ENCODE measurements around the gene TMPRSS4. TPM values are rescaled to one million over a fixed set of nuclear protein-coding genes. Genes with fewer than 3 reads are reported as not detected.

The TMPRSS4 gene
- total RNA-seq, 2 donors from 2014 or later = 6.5 TPM; not detected in 1

- no peaks in the 10 kb centered on the region for H3K9me3 ChIP-seq
- no peak overlapping the region for H3K4me3 ChIP-seq
- no peaks in the 10 kb centered on the region for H3K36me3 ChIP-seq (replicated peaks in 1 of 2; ENCODE audit: insufficient read depth in 1 of 2, low read depth in 2 of 2)
- DNase-seq (no peak), ATAC-seq (no peak)
- intact Hi-C loops (cut with DNase I) = no loop called here
- H3K27me3 ChIP-seq = no peaks in the 10 kb centered on the region
- 37 to 67% methylated on average over 3 to 4 of the region's 4 CpGs for WGBS, 2 donors
- TF ChIP-seq CTCF (IDR thresholded peaks at IDR 0.05) = no peak
- no peak for TF ChIP-seq POLR2A (IDR thresholded peaks at IDR 0.05)
- no peak overlapping the region for H3K27ac ChIP-seq
- no peaks in the 10 kb centered on the region for H3K4me1 ChIP-seq
Measured at GRCh38 chr11:118047749-118048148, 29.1 kb upstream of the TMPRSS4 start.

- 71 to 78% methylated on average over 11 of the region's 11 CpGs for WGBS, 2 donors
- ATAC-seq (no peak), DNase-seq (no peak)
- H3K27me3 ChIP-seq = no peaks in the 10 kb centered on the region
- H3K9me3 ChIP-seq = no peaks in the 10 kb centered on the region
- no peaks in the 10 kb centered on the region for H3K36me3 ChIP-seq (replicated peaks in 1 of 2; ENCODE audit: insufficient read depth in 1 of 2, low read depth in 2 of 2)
- TF ChIP-seq CTCF (IDR thresholded peaks at IDR 0.05) = no peak
- TF ChIP-seq POLR2A (IDR thresholded peaks at IDR 0.05) = no peak
- no peaks in the 10 kb centered on the region for H3K4me1 ChIP-seq
- no peak overlapping the region for H3K27ac ChIP-seq
- no peak overlapping the region for H3K4me3 ChIP-seq
- intact Hi-C loops (cut with DNase I) = no loop called here
Measured at GRCh38 chr11:118048472-118049370, 28.2 kb upstream of the TMPRSS4 start.

- no peak overlapping the region for H3K4me3 ChIP-seq
- no peaks in the 10 kb centered on the region for H3K4me1 ChIP-seq
- TF ChIP-seq CTCF (IDR thresholded peaks at IDR 0.05) (no peak), POLR2A (IDR thresholded peaks at IDR 0.05) (no peak)
- DNase-seq (no peak), ATAC-seq (no peak)
- H3K9me3 ChIP-seq = no peaks in the 10 kb centered on the region
- H3K27ac ChIP-seq = no peak overlapping the region
- intact Hi-C loops (cut with DNase I) = loop anchor here (10.0 kb wide), 2 partner anchors 105 to 605 kb away; no protein-coding TSS in a partner anchor
- H3K36me3 ChIP-seq (replicated peaks in 1 of 2; ENCODE audit: insufficient read depth in 1 of 2, low read depth in 2 of 2) = no peaks in the 10 kb centered on the region
- WGBS, 2 donors = 89 to 92% methylated on average over 5 to 6 of the region's 6 CpGs
- H3K27me3 ChIP-seq = no peaks in the 10 kb centered on the region
Measured at GRCh38 chr11:118049771-118050170, 27.1 kb upstream of the TMPRSS4 start.

- DNase-seq (no peak), ATAC-seq (no peak)
- H3K4me3 ChIP-seq = no peak overlapping the region
- no peaks in the 10 kb centered on the region for H3K27me3 ChIP-seq
- intact Hi-C loops (cut with DNase I) = loop anchor here (10.0 kb wide), 2 partner anchors 106 to 606 kb away; no protein-coding TSS in a partner anchor
- H3K4me1 ChIP-seq = no peaks in the 10 kb centered on the region
- no peak overlapping the region for H3K27ac ChIP-seq
- H3K36me3 ChIP-seq (replicated peaks in 1 of 2; ENCODE audit: insufficient read depth in 1 of 2, low read depth in 2 of 2) = no peaks in the 10 kb centered on the region
- WGBS, 2 donors = 77 to 79% methylated on average over 7 of the region's 7 CpGs
- no peak for TF ChIP-seq CTCF (IDR thresholded peaks at IDR 0.05)
- TF ChIP-seq POLR2A (IDR thresholded peaks at IDR 0.05) = no peak
- H3K9me3 ChIP-seq = no peaks in the 10 kb centered on the region
Measured at GRCh38 chr11:118050208-118050891, 26.5 kb upstream of the TMPRSS4 start.

All from body of pancreas (tissue), 4 donors.